ENCODE measurements around the gene CCDC167.

CCDC167 gene

DNA sequence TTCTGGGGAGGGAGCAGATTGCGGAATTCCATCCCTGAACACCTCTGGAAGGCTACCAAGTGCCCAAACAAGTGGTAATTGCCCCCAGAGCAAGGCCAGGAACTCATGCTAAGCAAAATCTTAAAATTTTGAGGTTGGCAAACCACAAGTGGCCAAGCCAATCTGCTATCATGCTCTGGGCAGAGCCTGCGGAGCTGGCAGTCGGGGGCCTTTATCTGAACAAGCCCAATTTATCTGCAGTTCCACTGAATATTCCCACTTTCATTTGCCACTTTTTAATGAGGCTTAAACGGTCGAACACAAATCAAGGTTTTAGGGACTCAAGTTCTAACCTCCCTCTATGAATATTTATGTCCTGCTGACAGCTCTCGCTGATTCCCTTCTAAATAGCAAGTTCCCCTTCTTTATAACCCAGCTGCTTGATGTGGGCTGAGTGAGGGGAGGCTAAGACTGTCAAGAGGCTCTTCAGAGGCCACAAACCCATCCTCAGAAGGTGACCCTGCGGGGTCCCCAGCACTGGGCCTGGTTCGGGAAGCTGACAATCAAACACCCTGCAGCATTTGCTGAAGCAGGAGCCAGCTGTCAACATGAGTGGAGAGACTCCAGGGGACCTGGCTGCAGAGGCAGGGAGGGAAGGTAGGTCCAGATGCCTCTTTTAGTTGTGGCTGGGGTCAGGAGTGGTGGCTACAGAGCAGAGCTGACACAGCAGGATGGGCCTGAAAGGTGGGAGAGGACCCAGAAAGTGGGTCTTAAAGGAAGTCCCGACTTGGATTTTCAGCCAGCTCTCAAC, 11.9 kb downstream of the CCDC167 start:
- TF ChIP-seq ZBTB7A (IDR thresholded peaks at IDR 0.05; ENCODE audit: low read depth) (no peak), RAD21 (IDR thresholded peaks at IDR 0.05; ENCODE audit: low read depth) (no peak), NFIC (IDR thresholded peaks at IDR 0.05) (no peak), EP300 (IDR thresholded peaks at IDR 0.05; ENCODE audit: borderline replicate concordance) (no peak), EGR1 (IDR thresholded peaks at IDR 0.05) (no peak), TEAD4 (IDR thresholded peaks at IDR 0.05) (no peak)
- TF ChIP-seq, protein P1, sequence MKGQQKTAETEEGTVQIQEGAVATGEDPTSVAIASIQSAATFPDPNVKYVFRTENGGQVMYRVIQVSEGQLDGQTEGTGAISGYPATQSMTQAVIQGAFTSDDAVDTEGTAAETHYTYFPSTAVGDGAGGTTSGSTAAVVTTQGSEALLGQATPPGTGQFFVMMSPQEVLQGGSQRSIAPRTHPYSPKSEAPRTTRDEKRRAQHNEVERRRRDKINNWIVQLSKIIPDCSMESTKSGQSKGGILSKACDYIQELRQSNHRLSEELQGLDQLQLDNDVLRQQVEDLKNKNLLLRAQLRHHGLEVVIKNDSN (IDR thresholded peaks at IDR 0.05): no peak
- TF ChIP-seq, protein P2, sequence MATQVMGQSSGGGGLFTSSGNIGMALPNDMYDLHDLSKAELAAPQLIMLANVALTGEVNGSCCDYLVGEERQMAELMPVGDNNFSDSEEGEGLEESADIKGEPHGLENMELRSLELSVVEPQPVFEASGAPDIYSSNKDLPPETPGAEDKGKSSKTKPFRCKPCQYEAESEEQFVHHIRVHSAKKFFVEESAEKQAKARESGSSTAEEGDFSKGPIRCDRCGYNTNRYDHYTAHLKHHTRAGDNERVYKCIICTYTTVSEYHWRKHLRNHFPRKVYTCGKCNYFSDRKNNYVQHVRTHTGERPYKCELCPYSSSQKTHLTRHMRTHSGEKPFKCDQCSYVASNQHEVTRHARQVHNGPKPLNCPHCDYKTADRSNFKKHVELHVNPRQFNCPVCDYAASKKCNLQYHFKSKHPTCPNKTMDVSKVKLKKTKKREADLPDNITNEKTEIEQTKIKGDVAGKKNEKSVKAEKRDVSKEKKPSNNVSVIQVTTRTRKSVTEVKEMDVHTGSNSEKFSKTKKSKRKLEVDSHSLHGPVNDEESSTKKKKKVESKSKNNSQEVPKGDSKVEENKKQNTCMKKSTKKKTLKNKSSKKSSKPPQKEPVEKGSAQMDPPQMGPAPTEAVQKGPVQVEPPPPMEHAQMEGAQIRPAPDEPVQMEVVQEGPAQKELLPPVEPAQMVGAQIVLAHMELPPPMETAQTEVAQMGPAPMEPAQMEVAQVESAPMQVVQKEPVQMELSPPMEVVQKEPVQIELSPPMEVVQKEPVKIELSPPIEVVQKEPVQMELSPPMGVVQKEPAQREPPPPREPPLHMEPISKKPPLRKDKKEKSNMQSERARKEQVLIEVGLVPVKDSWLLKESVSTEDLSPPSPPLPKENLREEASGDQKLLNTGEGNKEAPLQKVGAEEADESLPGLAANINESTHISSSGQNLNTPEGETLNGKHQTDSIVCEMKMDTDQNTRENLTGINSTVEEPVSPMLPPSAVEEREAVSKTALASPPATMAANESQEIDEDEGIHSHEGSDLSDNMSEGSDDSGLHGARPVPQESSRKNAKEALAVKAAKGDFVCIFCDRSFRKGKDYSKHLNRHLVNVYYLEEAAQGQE (IDR thresholded peaks at IDR 0.05; ENCODE audit: low read depth): no peak

DNA sequence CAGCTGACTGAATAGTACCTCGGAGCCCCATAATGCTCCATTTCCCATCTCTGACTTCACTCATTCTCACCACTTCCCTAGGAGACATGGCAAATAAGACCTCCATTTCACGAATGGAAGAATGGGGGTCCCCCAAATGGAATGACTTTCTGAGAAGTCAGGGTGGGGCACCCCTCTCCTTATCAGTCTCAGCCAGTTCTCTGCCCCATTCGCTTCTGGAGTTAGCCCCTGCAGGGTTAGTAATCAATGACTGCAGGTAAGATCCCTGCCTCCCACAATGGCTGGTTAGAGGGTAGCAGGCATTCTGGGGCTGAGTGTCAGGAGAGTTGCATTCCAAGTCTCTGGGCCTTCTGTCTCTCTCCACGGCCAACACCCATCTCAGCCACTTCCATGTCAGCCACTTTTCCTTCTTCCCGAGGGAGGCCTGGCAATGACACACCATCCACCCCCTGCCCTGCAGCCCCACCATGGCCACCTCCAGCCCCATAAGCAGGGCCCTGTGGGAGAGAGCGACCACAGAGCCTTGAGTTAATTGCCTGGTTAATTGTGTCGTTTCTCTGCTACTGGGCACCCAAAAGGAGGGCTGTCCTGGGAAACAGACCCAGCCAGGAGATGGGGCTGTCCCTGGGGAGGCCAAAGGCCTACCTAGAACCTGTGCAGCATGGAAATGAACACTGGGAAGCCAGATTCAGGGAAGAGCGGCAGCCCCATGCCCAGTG, 13.4 kb downstream of the CCDC167 start:
- TF ChIP-seq TEAD4 (IDR thresholded peaks at IDR 0.05) (no peak), CREB1 (IDR thresholded peaks at IDR 0.05; ENCODE audit: low read depth) (no peak), FOXM1 (IDR thresholded peaks at IDR 0.05; ENCODE audit: borderline replicate concordance, low read depth) (no peak), TCF12 (IDR thresholded peaks at IDR 0.05; ENCODE audit: low read depth) (no peak), TAF1 (IDR thresholded peaks at IDR 0.05; ENCODE audit: low read depth) (no peak), CEBPB (IDR thresholded peaks at IDR 0.05) (no peak), YY1 (IDR thresholded peaks at IDR 0.05; ENCODE audit: low read depth) (no peak), NFIC (IDR thresholded peaks at IDR 0.05) (no peak), EGR1 (IDR thresholded peaks at IDR 0.05) (no peak), ZBTB7A (IDR thresholded peaks at IDR 0.05; ENCODE audit: low read depth) (no peak), EP300 (IDR thresholded peaks at IDR 0.05; ENCODE audit: borderline replicate concordance) (no peak), RAD21 (IDR thresholded peaks at IDR 0.05; ENCODE audit: low read depth) (no peak)
- TF ChIP-seq, protein P3, sequence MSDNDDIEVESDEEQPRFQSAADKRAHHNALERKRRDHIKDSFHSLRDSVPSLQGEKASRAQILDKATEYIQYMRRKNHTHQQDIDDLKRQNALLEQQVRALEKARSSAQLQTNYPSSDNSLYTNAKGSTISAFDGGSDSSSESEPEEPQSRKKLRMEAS (IDR thresholded peaks at IDR 0.05): no peak
- TF ChIP-seq, protein P1 (IDR thresholded peaks at IDR 0.05): no peak

DNA sequence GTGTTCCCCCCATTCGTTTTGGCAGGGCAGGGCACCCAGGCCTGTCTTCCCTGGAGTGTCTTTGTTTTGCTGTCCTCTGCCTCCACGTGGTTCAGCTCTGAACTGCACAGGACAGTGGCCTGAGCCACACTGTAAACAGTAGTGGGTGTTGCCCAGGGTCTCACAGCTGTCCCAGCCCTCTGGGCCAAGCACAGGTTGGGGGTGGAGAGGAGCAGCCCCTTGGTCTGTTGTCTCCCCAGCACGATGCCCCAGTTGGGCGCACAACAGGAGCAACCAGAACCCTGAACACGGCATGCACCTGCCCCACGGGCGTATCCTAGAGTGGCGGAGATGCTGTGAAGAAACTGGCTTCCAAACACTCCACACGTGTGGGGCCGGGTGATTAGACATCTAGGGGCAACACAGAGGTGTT, 14.4 kb downstream of the CCDC167 start:
- TF ChIP-seq TCF12 (IDR thresholded peaks at IDR 0.05; ENCODE audit: low read depth) (no peak), EGR1 (IDR thresholded peaks at IDR 0.05) (no peak), EP300 (IDR thresholded peaks at IDR 0.05; ENCODE audit: borderline replicate concordance) (no peak), TAF1 (IDR thresholded peaks at IDR 0.05; ENCODE audit: low read depth) (no peak), RAD21 (IDR thresholded peaks at IDR 0.05; ENCODE audit: low read depth) (no peak), FOXM1 (IDR thresholded peaks at IDR 0.05; ENCODE audit: borderline replicate concordance, low read depth) (no peak), TEAD4 (IDR thresholded peaks at IDR 0.05) (no peak), CREB1 (IDR thresholded peaks at IDR 0.05; ENCODE audit: low read depth) (no peak), NFIC (IDR thresholded peaks at IDR 0.05) (no peak), CEBPB (IDR thresholded peaks at IDR 0.05) (no peak), YY1 (IDR thresholded peaks at IDR 0.05; ENCODE audit: low read depth) (no peak), ZBTB7A (IDR thresholded peaks at IDR 0.05; ENCODE audit: low read depth) (no peak)
- TF ChIP-seq, protein P3 (IDR thresholded peaks at IDR 0.05): no peak
- TF ChIP-seq, protein P1 (IDR thresholded peaks at IDR 0.05): no peak
- TF ChIP-seq, protein P2 (IDR thresholded peaks at IDR 0.05; ENCODE audit: low read depth): no peak

DNA sequence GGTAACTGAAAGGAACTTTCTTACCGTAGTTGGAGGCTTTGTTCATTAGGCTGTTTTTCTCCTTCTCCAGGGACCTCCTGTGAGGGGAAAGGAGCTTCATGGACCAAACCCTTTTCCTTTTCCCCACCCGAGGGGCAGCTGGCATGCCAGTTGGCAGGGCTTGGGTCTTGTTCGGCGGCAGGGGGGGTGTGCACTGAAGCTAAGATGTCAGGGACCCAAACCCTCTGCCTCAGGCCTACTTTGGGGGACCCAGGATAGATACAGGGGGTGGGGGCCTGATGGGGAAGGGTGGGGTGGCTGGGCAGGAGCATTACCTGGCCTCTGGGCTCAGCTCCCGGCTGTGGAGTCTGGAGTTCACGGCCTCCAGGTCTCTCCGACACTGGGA, 14.9 kb downstream of the CCDC167 start:
- TF ChIP-seq EGR1 (IDR thresholded peaks at IDR 0.05): no peak
- TF ChIP-seq FOXM1 (IDR thresholded peaks at IDR 0.05; ENCODE audit: borderline replicate concordance, low read depth): no peak
- no peak for TF ChIP-seq TAF1 (IDR thresholded peaks at IDR 0.05; ENCODE audit: low read depth)
- no peak for TF ChIP-seq ZBTB7A (IDR thresholded peaks at IDR 0.05; ENCODE audit: low read depth)
- TF ChIP-seq, protein P2 (IDR thresholded peaks at IDR 0.05; ENCODE audit: low read depth): no peak
- TF ChIP-seq, protein P3 (IDR thresholded peaks at IDR 0.05): no peak
- TF ChIP-seq TEAD4 (IDR thresholded peaks at IDR 0.05): no peak
- no peak for TF ChIP-seq EP300 (IDR thresholded peaks at IDR 0.05; ENCODE audit: borderline replicate concordance)
- TF ChIP-seq CREB1 (IDR thresholded peaks at IDR 0.05; ENCODE audit: low read depth): no peak
- TF ChIP-seq NFIC (IDR thresholded peaks at IDR 0.05): no peak
- no peak for TF ChIP-seq CEBPB (IDR thresholded peaks at IDR 0.05)
- TF ChIP-seq TCF12 (IDR thresholded peaks at IDR 0.05; ENCODE audit: low read depth): no peak
- TF ChIP-seq YY1 (IDR thresholded peaks at IDR 0.05; ENCODE audit: low read depth): no peak
- TF ChIP-seq RAD21 (IDR thresholded peaks at IDR 0.05; ENCODE audit: low read depth): no peak
- TF ChIP-seq, protein P1 (IDR thresholded peaks at IDR 0.05): no peak

Data from Ishikawa (cell line).